CD4-positive, alpha-beta T cell treated with Interleukin-15 for 4 hours (primary cell): ENCODE measurements around the gene GGN.
"Not testable (repeated sequence)": the region's sequence is repeated elsewhere in the genome, so short reads cannot be mapped to it uniquely, and the experiment has no call there.

Experiments
- DNase-seq: peaks from one replicate; pipeline ENCODE4 v3.0.0-alpha.2; 2020; ENCODE audit warnings: low spot score

The GGN gene

GRCh38 chr19:38362076-38362945 lies 25.5 kb downstream of the GGN start:
- peak; percentile 71 for DNase-seq

DNA sequence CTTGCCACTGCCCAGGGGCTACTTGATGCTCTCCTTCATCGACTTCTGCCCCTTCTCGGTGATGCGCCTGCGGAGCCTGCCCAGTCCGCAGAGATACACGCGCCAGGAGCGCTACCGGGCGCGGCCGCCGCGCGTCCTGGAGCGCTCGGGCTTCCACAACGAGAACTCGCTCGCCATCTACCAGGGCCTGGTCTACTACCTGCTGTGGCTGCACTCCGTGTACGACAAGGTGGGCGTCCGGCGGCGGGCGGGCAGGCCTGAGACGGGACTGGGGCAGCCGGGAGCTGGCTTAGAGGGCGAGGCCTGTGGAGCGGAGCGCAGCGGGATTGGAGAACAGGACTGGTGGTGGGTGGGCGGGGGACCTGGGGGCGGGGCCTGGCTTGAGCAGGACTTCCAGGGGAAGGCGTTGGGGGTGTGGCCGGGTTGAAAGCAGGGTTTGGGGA lies 26.2 kb downstream of the GGN start:
- peak; percentile 55 for DNase-seq

DNA sequence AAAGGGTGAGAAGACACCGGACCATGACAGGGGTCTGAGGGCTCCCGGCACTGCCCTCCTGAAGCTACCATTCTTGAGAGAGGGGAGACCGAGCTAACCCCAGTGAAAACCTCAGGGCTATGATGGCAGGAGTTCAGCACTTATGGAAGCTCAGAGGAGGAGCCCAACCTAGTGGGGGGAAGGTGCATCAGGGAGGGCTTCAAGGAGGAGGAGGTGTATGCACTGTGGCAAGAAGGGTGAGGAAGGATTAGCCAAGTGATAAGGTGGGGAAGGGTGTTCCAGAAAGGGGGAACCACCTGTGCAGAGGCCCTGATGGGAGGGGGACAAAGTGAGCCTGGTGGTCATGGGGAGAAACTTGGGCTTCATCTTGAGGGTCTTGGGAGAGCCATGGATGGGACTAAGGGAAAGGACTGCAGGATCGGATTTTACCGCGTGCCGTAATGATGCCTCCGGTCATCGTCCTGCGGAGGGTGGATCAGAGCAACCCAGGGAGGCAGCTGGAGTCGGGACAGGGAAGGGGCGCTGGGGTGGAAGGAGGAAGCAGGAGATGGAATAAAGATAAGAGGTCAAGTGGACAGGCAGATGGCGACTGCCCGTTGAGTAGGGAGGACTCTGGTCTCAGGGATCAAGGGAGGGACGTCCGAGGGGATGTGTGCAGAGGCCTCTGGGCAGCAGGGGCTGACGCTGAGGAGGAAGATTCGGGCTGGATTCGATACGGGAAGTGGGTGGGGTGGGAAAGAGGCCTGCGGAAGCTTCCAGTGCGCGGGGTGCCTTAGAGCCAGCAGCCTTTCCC lies 26.8 kb downstream of the GGN start:
- DNase-seq = no peak

- DNase-seq = no peak
Observed at GRCh38 chr19:38360351-38360750, 27.5 kb downstream of the GGN start.

- no peak for DNase-seq
Observed at GRCh38 chr19:38359242-38360021, 28.4 kb downstream of the GGN start.

DNA sequence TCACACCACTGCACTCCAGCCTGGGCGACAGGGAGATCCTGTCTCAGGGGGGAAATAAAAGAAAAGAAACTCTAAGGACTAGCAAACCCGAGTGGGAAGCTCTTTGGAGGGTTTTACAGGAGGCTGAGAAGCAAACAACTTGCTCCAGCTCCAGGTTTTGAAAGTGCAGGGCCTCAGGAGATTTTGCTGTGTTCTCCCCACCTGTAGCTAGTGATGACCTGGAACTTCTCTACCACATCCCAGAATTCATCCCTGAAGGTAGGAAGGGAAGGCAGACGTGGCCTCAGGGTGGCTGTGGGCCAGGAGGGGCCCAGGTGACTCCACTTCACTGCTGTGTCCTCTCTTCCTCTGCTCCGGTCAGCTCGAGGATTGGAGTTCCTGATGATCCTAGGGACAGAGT lies 29.8 kb downstream of the GGN start:
- no peak for DNase-seq

DNA sequence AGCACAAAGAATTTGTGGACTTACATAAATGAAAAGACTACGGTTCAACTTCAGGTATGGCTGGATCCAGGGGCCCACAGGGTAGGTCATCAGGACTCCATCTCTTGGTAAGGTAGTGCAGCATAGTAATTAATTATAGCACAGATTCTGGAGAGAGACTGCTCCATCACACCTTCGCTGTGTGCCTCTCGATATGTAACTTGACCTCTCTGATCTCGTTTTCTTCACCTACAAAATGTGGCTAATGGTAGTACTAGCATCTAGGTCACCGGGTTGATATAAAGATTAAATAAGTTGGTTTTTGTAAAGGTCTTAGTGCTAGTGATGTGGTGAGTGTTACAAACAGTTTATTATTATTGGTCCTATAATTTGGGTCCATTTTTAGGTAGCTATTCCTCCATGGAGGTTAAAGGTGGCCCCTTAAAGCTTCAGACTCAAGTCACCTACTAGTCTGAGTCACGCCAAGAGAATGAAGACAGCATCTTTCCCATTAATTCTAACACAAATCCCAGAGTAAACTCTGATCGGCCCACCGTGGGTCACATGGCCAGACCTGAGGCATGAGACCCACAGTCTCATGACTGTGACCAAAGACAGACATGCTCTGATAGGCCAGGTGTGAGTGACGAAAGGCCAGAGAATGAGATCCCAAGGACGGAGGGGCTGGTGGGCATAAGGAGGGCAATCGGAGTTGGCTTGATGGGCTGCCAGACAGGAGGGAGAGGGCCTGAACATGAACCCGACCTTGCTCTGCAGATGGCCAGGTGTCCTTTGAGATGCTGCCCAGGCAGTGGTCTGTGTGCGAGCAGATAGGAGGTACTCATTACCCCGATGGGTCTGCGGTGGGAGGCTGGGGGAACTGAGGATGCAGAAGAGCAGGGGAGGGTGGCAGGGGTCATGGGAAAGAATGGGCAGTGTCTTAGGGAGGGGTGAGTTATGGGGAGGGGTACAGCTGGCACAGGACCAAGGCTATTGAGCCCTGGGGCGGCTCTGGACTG lies 31.8 kb downstream of the GGN start:
- no peak for DNase-seq

GRCh38 chr19:38352611-38353010 lies 35.2 kb downstream of the GGN start:
- no peak for DNase-seq

DNA sequence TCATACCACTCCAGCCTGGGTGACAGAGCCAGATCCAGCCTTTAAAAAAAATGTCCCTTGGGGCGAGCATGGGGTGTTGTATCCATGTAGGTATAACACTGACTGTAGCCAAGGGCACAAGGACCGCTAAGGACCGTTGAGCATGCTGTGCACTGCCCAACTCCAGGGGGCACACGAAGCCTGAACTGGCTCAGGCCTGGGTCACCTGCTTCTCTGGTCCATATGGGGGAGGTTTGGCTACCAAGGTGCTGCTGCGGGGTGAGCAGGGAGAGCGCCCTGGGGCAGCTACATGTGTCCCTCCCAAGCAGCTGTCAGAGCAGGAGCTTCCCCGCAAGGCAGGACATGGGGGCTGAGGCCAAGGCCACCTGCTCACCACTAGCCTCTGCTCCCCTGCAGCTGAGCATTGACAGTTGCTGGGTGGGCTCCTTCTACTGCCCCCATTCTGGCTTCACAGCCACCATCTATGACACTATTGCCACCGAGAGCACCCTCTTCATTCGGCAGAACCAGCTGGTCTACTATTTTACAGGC lies 35.9 kb downstream of the GGN start:
- DNase-seq = no peak

GRCh38 chr19:38350883-38351282 lies 37.0 kb downstream of the GGN start:
- no peak for DNase-seq

GRCh38 chr19:38346837-38347236 lies 41.0 kb downstream of the GGN start:
- DNase-seq = no peak

GRCh38 chr19:38340927-38341326 lies 46.9 kb downstream of the GGN start:
- no peak for DNase-seq

DNA sequence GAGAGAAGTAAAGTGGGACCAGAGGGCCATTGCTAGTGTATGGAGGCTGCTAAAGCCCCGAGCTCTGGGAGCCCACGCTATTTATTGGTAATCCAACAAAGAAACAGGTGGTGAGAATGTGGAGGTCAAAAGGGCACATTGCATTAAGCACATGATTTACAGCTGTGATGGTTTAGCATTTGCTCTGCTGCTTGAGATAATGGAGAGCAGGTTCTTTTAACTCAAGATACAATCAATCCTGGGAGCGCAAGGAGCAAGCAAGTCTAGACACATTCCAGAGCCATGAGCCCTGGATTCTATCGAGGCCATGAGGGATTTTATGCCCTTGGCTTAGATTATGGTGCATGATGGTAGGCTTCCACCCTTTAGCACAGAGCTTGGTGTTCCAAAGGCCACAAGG lies 48.8 kb downstream of the GGN start:
- DNase-seq = not testable (repeated sequence)

GRCh38 chr19:38337360-38337653 lies 50.5 kb downstream of the GGN start:
- DNase-seq = no peak

- peak; percentile 96 for DNase-seq
Observed at GRCh38 chr19:38336638-38337359, 51.0 kb downstream of the GGN start.

DNA sequence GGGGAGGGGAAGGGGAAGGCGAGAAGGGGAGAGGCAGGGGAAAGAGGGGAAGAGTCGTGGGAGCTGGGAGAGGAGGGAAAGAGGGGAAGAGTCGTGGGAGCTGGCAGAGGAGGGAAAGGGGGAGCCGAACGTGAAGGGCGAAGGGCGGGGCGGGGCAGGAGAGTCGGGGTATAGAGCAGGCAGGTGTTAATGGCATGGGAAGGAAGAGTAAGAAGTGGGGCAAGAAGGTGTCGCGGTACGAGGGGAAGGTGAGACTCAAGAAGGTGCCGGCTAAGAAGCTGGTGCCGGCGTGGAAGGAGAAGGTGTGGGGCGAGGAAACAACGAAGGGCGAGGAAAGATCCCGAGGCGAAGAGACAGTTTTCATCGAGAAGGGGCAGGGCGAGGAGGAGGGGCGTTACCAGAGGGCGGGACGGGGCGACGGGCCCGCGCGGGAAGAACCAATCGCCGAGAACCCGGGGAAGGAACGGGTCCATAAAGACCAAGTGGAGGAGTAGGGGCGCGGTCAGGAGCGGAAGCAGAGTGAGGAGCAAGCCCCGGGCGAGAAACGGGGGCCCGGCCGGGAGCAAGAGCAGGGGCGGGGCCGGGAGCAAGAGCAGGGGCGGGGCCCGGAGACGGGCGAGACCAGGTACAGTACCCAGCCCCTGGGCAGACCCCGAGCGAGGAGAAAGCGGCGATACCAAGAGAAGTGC lies 51.7 kb downstream of the GGN start:
- peak; percentile 94 for DNase-seq
